ENCODE results near the gene ZNF341.

Gene ZNF341

DNA sequence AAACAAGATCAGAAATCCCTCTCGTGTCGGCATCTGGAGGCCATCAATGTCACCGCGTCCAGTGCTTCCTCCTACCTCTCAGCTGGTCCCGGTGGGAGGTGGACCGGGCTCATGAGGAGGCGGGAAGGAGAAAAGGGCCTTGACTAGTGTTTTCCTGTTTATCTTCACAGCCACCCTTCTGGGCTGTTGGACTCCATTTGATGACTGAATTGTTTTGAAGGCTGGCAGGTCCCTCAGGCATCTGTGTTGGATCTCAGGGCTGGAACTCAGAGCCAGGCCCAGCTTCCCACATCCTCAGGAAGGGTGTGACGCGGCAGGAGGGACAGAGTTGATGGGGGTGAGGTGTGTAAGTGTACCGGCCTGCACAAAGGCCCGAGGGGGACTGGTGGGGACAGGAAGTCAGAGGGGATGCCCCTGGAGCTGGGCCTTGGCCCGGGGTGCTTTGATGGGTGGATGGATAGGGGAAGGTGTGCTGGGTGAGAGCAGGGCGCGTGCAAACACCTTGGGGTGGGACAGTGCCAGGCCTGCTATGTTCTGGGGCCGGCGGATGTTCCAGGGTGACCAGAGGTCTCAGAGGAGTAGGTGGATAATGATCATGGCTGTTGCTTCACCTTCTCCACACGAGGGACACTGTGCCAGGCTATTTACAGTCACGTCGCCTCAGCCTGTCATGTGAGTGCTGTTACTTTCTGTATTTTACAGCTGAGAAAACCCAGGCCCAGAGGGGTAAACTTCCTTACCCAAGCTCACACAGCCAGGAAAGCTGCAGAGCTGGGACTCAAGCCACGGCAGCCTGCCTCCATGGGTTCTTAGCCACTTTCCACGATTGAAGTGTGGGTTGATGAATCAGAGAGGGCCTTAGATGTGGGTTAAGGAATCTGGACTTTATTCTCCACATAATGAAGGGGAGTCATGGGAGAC is 61.5 kb downstream of the ZNF341 start:
- Histone ChIP-seq H3K27me3 (ENCODE audit: low read depth, low read length) (no peaks in the 10 kb centered on the region), H3K27ac (ENCODE audit: low read length) (no peak overlapping the region), H4K20me1 (ENCODE audit: insufficient read depth, low read length) (no peaks in the 10 kb centered on the region), H3K9me3 (ENCODE audit: insufficient read depth, low read length) (no peaks in the 10 kb centered on the region), H3K4me2 (ENCODE audit: low read length) (no peak overlapping the region), H3K79me2 (ENCODE audit: low read length) (no peaks in the 10 kb centered on the region), H3K9ac (ENCODE audit: low read length) (no peak overlapping the region), H2AFZ (ENCODE audit: low read depth, low read length) (no peak overlapping the region), H3K36me3 (replicated peaks; ENCODE audit: low read depth, low read length) (no peaks in the 10 kb centered on the region), H3K4me1 (ENCODE audit: low read length) (peaks cover 4% of the 10 kb centered on the region), H3K4me3 (ENCODE audit: low read length) (no peak overlapping the region)
- no peak for TF ChIP-seq EZH2phosphoT487 (IDR thresholded peaks at IDR 0.05; ENCODE audit: low read depth)
- TF ChIP-seq, protein P1, sequence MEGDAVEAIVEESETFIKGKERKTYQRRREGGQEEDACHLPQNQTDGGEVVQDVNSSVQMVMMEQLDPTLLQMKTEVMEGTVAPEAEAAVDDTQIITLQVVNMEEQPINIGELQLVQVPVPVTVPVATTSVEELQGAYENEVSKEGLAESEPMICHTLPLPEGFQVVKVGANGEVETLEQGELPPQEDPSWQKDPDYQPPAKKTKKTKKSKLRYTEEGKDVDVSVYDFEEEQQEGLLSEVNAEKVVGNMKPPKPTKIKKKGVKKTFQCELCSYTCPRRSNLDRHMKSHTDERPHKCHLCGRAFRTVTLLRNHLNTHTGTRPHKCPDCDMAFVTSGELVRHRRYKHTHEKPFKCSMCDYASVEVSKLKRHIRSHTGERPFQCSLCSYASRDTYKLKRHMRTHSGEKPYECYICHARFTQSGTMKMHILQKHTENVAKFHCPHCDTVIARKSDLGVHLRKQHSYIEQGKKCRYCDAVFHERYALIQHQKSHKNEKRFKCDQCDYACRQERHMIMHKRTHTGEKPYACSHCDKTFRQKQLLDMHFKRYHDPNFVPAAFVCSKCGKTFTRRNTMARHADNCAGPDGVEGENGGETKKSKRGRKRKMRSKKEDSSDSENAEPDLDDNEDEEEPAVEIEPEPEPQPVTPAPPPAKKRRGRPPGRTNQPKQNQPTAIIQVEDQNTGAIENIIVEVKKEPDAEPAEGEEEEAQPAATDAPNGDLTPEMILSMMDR (IDR thresholded peaks at IDR 0.05; ENCODE audit: low read depth, low read length): no peak

DNA sequence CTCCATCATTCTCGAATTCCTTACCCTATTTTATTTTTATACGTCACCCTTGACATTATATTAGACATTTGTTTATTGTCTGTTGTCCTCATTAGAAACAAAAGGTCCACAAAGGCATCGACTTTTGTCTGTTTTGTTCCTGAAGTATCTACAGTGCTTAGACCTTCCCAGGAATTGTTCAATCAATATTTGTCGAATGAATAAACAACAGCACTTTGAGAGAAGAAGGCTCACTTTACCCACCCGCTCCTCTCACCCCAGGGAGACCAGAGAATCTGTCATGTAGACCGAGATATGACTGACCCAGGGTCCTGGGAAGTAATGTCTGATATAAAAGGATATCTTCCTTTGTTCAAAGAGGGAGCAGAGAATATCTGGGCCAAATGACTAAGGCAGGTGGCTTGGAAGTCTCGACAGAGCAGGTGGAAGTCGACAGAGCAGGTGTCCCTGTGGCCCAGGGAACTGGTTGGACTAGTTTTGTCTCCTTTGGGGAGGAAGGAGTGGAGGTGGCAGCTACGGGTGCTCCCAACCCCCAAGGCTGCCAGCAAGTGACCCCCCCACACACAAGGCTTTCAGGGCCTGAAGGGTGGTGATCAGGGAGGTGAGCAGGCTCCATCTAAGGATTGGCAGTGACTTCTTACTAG is 64.6 kb downstream of the ZNF341 start:
- no peaks in the 10 kb centered on the region for H3K4me1 ChIP-seq (ENCODE audit: low read length)
- no peaks in the 10 kb centered on the region for H3K9me3 ChIP-seq (ENCODE audit: insufficient read depth, low read length)
- no peak overlapping the region for H2AFZ ChIP-seq (ENCODE audit: low read depth, low read length)
- TF ChIP-seq EZH2phosphoT487 (IDR thresholded peaks at IDR 0.05; ENCODE audit: low read depth): no peak
- TF ChIP-seq, protein P1 (IDR thresholded peaks at IDR 0.05; ENCODE audit: low read depth, low read length): no peak
- H3K27ac ChIP-seq (ENCODE audit: low read length): no peak overlapping the region
- H3K36me3 ChIP-seq (replicated peaks; ENCODE audit: low read depth, low read length): no peaks in the 10 kb centered on the region
- H3K79me2 ChIP-seq (ENCODE audit: low read length): no peaks in the 10 kb centered on the region
- H3K9ac ChIP-seq (ENCODE audit: low read length): no peak overlapping the region
- no peaks in the 10 kb centered on the region for H3K27me3 ChIP-seq (ENCODE audit: low read depth, low read length)
- H4K20me1 ChIP-seq (ENCODE audit: insufficient read depth, low read length): no peaks in the 10 kb centered on the region
- no peak overlapping the region for H3K4me2 ChIP-seq (ENCODE audit: low read length)
- no peak overlapping the region for H3K4me3 ChIP-seq (ENCODE audit: low read length)

DNA sequence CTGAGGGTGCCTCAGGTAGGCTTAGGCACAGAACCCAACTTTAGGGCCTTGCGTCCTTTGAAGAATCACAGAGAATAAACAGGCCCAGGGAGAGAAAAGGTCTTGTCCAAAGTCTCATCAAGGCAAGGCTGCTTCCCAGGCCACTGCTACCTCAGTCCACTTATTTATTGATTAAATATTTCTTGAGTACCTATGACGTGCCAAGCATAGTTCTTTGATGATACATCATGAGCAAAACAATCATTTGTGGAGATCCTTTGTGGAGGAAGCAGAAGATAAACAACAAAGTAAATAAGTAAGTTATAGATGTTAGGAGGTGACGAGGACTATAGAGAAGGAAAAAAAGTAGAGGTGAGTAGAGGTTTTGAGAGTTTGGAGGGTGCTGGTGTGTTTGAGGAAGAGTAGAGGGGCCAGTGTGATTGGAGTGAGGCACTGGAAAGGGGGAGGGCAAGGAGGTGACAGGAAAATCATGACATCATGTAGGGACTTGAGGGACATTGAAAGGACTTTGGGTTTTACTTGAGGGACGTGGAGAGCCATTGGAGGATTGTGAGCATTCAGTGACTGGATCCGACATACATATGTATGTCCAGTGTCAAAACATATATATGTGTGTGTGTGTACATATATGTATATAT is 65.2 kb downstream of the ZNF341 start:
- no peaks in the 10 kb centered on the region for H4K20me1 ChIP-seq (ENCODE audit: insufficient read depth, low read length)
- no peaks in the 10 kb centered on the region for H3K4me1 ChIP-seq (ENCODE audit: low read length)
- H3K4me2 ChIP-seq (ENCODE audit: low read length): no peak overlapping the region
- H3K27me3 ChIP-seq (ENCODE audit: low read depth, low read length): no peaks in the 10 kb centered on the region
- no peak overlapping the region for H3K27ac ChIP-seq (ENCODE audit: low read length)
- TF ChIP-seq, protein P1 (IDR thresholded peaks at IDR 0.05; ENCODE audit: low read depth, low read length): no peak
- TF ChIP-seq EZH2phosphoT487 (IDR thresholded peaks at IDR 0.05; ENCODE audit: low read depth): no peak
- no peak overlapping the region for H3K4me3 ChIP-seq (ENCODE audit: low read length)
- no peak overlapping the region for H3K9ac ChIP-seq (ENCODE audit: low read length)
- no peaks in the 10 kb centered on the region for H3K36me3 ChIP-seq (replicated peaks; ENCODE audit: low read depth, low read length)
- H3K79me2 ChIP-seq (ENCODE audit: low read length): no peaks in the 10 kb centered on the region
- H2AFZ ChIP-seq (ENCODE audit: low read depth, low read length): no peak overlapping the region
- no peaks in the 10 kb centered on the region for H3K9me3 ChIP-seq (ENCODE audit: insufficient read depth, low read length)

DNA sequence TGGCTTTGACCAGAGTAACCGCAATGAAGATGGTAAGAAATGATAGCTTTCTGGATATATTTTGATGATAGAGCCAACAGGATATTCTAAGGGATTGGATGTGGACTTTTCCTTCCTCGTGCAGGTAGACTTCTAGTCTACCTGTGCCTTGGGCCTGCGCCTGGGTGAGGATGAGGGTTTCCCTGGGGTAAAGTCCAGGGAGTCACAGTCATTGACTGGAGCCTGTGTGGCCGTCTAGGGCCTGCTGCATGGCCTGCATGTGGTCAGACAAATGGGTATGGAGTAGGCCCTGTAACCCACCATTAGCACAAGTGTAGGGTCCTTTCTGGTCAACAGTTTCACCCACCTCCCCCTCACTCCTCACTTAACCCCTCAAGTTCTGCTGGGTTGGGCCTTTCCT is 66.6 kb downstream of the ZNF341 start:
- no peak overlapping the region for H3K4me2 ChIP-seq (ENCODE audit: low read length)
- H3K4me3 ChIP-seq (ENCODE audit: low read length): no peak overlapping the region
- H3K79me2 ChIP-seq (ENCODE audit: low read length): no peaks in the 10 kb centered on the region
- H3K9me3 ChIP-seq (ENCODE audit: insufficient read depth, low read length): no peaks in the 10 kb centered on the region
- no peak overlapping the region for H3K27ac ChIP-seq (ENCODE audit: low read length)
- no peaks in the 10 kb centered on the region for H3K27me3 ChIP-seq (ENCODE audit: low read depth, low read length)
- no peaks in the 10 kb centered on the region for H3K36me3 ChIP-seq (replicated peaks; ENCODE audit: low read depth, low read length)
- H3K9ac ChIP-seq (ENCODE audit: low read length): no peak overlapping the region
- H2AFZ ChIP-seq (ENCODE audit: low read depth, low read length): no peak overlapping the region
- no peaks in the 10 kb centered on the region for H4K20me1 ChIP-seq (ENCODE audit: insufficient read depth, low read length)
- no peaks in the 10 kb centered on the region for H3K4me1 ChIP-seq (ENCODE audit: low read length)
- TF ChIP-seq EZH2phosphoT487 (IDR thresholded peaks at IDR 0.05; ENCODE audit: low read depth): no peak
- TF ChIP-seq, protein P1 (IDR thresholded peaks at IDR 0.05; ENCODE audit: low read depth, low read length): no peak
